GM12878 (cell line): ENCODE results near the gene MYOM1. TPM values are rescaled to one million over a fixed set of nuclear protein-coding genes. Genes with fewer than 3 reads are reported as not detected.

ENCODE experiments used
- ELK1 ChIP-seq: IDR thresholded peaks from 2 replicates; pipeline ENCODE4 v1.6.1; 2012; ENCODE audit warnings: low read depth, low read length, improper control_type of control experiment
- HDGF ChIP-seq: fragments of 450-650 bp; IDR thresholded peaks from 2 replicates; pipeline ENCODE4 v1.6.1; 2016; ENCODE audit warnings: antibody characterized with exemption
- IRF5 ChIP-seq: fragments of 450-650 bp; IDR thresholded peaks from 2 replicates; pipeline ENCODE4 v1.6.1; 2017; ENCODE audit warnings: borderline replicate concordance
- KAT2A ChIP-seq: conservative IDR thresholded peaks from 2 replicates; pipeline ENCODE4 v1.6.1; 2011; ENCODE audit warnings: low read depth, low read length; ENCODE audit not compliant: control insufficient read depth
- KDM1A ChIP-seq: fragments of 200-600 bp; sonication (generic); IDR thresholded peaks from 2 replicates; pipeline ENCODE4 v1.6.1; 2016; ENCODE audit warnings: borderline replicate concordance
- NFIC ChIP-seq: IDR thresholded peaks from 2 replicates; pipeline ENCODE4 v1.6.1; 2012; ENCODE audit warnings: low read depth, mild to moderate bottlenecking, inconsistent platforms, low read length, moderate library complexity
- NR2C2 ChIP-seq: IDR thresholded peaks from 2 replicates; pipeline ENCODE4 v1.6.1; 2011; ENCODE audit warnings: borderline replicate concordance, low read depth; ENCODE audit not compliant: control insufficient read depth, insufficient read length
- RCOR1 ChIP-seq: conservative IDR thresholded peaks from 2 replicates; pipeline ENCODE4 v1.6.1; 2012; ENCODE audit warnings: low read depth, low read length, improper control_type of control experiment
- RFX5 ChIP-seq: IDR thresholded peaks from 2 replicates; pipeline ENCODE4 v1.6.1; 2011; ENCODE audit warnings: low read depth, low read length, improper control_type of control experiment
- SMARCA5 ChIP-seq: fragments of 450-650 bp; IDR thresholded peaks from 2 replicates; pipeline ENCODE4 v1.6.1; 2017; ENCODE audit warnings: mild to moderate bottlenecking
- SP1 ChIP-seq: IDR thresholded peaks from one replicate; pipeline ENCODE4 v1.6.1; 2011; ENCODE audit warnings: low read depth, low read length
- SPI1 ChIP-seq: IDR thresholded peaks from 2 replicates; pipeline ENCODE4 v1.6.1; 2011; ENCODE audit warnings: low read depth, mild to moderate bottlenecking, low read length, moderate library complexity, borderline replicate concordance; ENCODE audit not compliant: insufficient read depth
- SUZ12 ChIP-seq: fragments of 200-600 bp; sonication (generic); IDR thresholded peaks from one replicate; pipeline ENCODE4 v1.6.1; 2018; ENCODE audit warnings: antibody characterized with exemption, mild to moderate bottlenecking; ENCODE audit not compliant: unreplicated experiment
- polyA plus RNA-seq, 11 experiments: library from polyadenylated mRNA; depleted of rRNA in 4 of 11; unstranded in 6 of 11; stranded (reverse) in 5 of 11; fragments of >200 nt; fragmentation: Nextera tagmentation in 4 of 11; fragmentation: Illumina TruSeq in 1 of 11; extraction: Ambion mirVana in 4 of 11; extraction: Trizol in 1 of 11; gene quantifications; 1 replicate in 1 of 11; 2 replicates in 10 of 11; pipeline versions ENCODE4 v1.2.1 to v1.2.3, GENCODE V29; 2011 to 2016; ENCODE audit warnings: inconsistent platforms in 2 of 11, missing spikeins in 2 of 11, low read depth in 1 of 11
- total RNA-seq, 4 experiments: library from RNA; depleted of rRNA in 3 of 4; stranded (reverse); fragments of >200 nt in 3 of 4; fragmentation: Illumina TruSeq in 1 of 4; extraction: Trizol in 1 of 4; gene quantifications; 2 replicates each; pipeline versions ENCODE4 v1.2.1 to v1.2.3, GENCODE V29; 2013 to 2021
- TF ChIP-seq, protein P1 (sequence below): fragments of 150-350 bp; IDR thresholded peaks from 2 replicates; pipeline ENCODE4 v1.6.1; 2014; ENCODE audit warnings: mild to moderate bottlenecking, low read depth, low read length

The MYOM1 gene
- total and polyA plus RNA-seq, 10 of the 15 experiments (the other 5 are each of a cell fraction or from before 2014, with no cell fraction given): 0.06 to 1.0 (median 0.57) TPM

- no peak for TF ChIP-seq RFX5
- TF ChIP-seq HDGF: no peak
- TF ChIP-seq SMARCA5: no peak
- no peak for TF ChIP-seq NFIC
- no peak for TF ChIP-seq KAT2A
- TF ChIP-seq KDM1A: no peak
- no peak for TF ChIP-seq SUZ12
- no peak for TF ChIP-seq NR2C2
- TF ChIP-seq SPI1: no peak
- no peak for TF ChIP-seq ELK1
- no peak for TF ChIP-seq SP1
- TF ChIP-seq, protein P1, sequence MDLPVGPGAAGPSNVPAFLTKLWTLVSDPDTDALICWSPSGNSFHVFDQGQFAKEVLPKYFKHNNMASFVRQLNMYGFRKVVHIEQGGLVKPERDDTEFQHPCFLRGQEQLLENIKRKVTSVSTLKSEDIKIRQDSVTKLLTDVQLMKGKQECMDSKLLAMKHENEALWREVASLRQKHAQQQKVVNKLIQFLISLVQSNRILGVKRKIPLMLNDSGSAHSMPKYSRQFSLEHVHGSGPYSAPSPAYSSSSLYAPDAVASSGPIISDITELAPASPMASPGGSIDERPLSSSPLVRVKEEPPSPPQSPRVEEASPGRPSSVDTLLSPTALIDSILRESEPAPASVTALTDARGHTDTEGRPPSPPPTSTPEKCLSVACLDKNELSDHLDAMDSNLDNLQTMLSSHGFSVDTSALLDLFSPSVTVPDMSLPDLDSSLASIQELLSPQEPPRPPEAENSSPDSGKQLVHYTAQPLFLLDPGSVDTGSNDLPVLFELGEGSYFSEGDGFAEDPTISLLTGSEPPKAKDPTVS: no peak
- no peak for TF ChIP-seq RCOR1
- no peak for TF ChIP-seq IRF5
Observed at GRCh38 chr18:3053081-3053480, 166.7 kb downstream of the MYOM1 start (continued).
